Body of pancreas (tissue), 4 donors: ENCODE measurements around the gene PPP1R13L.

ENCODE experiments used
- CTCF ChIP-seq, 7 experiments: fragments of 450-650 bp in 4 of 7; fragments of 200-600 bp in 3 of 7; sonication (generic) in 3 of 7; IDR thresholded peaks; one replicate each; pipeline ENCODE4 v1.5.1; 2016 to 2019; ENCODE audit warnings: antibody characterized with exemption in 7 of 7
- POLR2A ChIP-seq, 3 donors: fragments of 450-650 bp; IDR thresholded peaks; one replicate each; pipeline ENCODE4 v1.6.1; 2016; ENCODE audit warnings: antibody characterized with exemption in 3 of 3, mild to moderate bottlenecking in 2 of 3

- TF ChIP-seq CTCF (IDR thresholded peaks at IDR 0.05) = no peak
- TF ChIP-seq POLR2A (IDR thresholded peaks at IDR 0.05) = no peak
These were observed 62.0 kb downstream of the PPP1R13L start for GRCh38 chr19:45342911-45343310.
